ENCODE measurements around the gene MPND.
"Not testable (repeated sequence)": the region's sequence is repeated elsewhere in the genome, so short reads cannot be mapped to it uniquely, and the experiment has no call there.

Gene MPND

DNA sequence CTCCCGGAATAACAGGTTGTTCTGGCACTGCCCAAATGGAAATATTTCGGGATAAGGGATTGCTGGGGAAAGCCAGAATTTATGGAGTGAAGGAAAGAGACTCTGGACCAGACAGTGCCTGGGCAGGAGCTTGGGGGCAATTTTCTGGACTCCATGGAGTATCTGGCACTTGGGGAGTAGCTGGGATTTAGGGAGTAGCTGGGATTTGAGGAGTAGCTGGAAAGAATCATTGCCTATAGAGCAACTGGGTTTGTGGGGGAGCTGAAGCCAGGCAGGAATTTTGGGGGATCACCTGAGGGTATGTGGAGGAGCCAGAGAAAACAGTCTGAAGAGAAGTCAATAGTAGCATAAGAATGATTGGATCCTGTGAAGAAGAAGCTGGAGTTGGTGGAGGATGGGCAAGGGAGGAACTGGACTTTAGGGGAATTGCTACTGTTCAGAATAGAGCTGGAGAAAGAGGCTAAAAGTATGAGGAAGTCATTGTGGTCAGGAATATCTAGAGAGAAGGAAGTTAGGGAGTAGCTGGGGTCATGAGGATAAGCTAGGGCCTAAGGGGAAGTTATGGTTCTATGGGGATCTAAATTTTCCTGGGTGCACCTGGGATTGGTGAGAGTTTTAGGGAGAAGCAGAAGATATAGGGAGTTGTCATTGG lies 24.2 kb upstream of the MPND start:
- no peak for DNase-seq

DNA sequence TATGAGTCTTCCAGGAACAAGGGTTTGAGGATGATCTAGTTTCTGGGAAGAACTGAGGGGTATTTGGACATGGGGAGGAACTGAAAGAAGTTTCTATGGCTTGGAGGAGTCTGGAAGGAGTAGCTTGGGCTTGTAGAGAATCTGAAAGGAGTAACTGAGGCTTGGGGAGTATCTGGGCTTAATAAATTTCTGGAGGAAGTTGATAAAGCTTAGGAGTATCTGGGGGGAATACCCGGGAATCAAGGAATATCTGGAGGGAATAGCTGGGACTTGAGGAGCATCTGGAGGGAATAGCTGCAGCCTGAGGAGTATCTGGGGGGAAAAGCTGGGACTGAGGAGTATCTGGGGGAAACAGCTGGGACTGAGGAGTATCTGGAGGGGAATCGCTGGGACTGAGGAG lies 22.9 kb upstream of the MPND start:
- no peak for DNase-seq

DNA sequence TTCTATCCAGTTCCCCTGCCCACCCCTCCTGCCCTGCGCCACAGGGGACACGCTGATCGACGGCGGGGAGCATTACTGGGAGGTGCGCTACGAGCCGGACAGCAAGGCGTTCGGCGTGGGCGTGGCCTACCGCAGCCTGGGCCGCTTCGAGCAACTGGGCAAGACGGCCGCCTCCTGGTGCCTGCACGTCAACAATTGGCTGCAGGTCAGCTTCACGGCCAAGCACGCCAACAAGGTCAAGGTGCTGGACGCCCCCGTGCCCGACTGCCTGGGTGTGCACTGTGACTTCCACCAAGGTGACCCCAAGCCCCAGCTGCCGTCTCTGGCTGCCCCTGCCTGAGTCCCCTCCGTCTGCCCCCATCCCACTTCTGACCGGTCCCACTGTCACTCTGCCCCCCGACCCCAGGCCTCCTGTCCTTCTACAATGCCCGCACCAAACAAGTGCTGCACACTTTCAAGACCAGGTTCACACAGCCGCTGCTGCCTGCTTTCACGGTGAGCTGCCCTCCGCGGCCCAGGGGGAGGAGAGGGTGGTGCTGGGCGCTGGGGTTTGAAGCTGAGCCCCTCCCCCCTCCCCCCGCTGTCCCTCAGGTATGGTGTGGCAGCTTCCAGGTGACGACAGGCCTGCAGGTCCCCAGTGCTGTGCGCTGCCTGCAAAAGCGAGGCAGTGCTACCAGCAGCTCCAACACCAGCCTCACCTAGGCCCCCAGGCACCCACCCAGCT lies 20.3 kb upstream of the MPND start:
- DNase-seq: no peak

DNA sequence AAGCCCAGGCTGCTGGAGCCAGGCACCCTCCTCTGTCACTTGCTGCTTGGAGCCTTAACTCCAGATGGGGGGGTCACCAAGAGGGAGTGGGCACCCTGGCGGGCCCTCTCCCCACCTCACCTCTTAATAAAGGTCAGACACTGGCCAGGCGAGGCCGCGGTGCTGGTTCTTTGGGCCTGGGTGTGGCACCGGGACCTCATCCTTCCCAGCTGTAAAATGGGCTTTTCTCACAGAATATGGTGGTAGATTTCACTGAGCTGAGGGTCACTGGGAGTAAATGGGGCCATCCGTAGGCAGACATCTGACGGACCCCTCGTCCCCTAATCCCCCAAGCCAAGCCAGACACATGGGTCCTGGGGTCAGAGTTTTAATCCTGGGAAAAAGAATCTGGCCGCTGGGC lies 19.7 kb upstream of the MPND start:
- DNase-seq: no peak

DNA sequence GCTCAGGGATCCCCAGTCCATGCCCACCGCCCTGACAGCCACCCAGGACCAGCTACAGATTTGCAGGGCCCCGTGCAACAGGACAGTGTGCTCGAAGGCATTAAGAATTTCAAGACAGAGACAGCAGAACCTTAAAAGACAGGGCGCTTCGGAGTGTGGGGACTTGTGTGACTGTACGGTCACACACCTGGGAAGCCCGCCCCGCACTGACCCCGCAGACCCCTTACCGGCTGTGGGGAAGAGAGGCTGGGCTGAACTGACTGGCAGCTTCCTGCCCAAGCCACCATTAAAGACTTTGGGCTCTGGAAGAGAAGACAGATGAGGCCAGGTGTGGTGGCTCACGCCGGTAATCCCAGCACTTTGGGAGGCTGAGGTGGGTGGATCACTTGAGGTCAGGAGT lies 19.1 kb upstream of the MPND start:
- no peak for DNase-seq

DNA sequence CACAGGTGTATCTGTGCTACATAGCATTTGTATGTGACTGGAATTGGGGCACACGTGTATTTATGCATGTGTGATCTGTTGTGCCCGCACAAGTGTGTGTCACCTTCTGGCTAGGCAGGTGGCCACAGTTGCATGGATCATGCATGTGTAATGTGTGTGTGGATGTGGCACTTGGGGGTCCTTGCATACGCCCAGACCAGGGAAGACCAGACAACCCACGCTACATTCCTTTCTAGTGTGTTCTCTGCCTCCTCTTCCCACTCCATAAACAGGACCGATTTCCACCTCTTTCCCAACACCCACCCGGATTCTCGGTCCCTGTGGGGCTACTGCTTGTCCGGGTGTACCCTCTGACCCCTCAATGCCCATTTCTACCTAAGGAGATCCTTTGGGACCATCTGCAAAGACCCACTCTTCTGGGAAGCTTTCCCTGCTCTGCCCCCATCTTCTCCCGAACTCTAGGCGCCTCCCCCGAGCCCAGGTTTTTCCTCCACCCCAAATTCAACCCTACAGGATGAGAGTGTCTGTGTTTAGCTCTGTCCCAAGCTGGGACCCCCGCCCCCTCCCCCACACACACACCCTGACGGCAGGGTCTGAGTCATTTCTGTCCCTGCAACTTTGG lies 17.0 kb upstream of the MPND start:
- DNase-seq: no peak

DNA sequence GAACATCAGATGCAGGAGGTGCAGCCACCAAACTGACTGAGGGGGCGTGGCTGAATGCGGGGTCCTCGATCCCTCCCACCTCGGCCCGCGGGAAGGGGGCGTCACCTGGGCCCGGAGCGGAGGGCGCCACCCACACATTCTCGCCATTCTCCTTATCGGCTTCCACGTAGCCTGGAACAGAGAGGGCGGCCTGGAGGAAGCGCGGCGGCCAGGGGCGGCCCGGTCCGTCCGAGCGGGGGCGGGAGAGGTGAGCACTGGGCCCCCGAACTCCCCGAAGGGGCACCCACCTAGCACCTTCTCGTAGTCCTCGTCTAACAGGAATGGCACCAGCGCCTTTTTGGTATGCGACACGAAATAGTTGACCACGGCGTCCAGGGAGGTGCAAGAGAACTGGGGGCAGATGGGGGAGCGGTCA lies 16.5 kb upstream of the MPND start:
- peak in 1 of 58 donors; percentile 42 for DNase-seq

DNA sequence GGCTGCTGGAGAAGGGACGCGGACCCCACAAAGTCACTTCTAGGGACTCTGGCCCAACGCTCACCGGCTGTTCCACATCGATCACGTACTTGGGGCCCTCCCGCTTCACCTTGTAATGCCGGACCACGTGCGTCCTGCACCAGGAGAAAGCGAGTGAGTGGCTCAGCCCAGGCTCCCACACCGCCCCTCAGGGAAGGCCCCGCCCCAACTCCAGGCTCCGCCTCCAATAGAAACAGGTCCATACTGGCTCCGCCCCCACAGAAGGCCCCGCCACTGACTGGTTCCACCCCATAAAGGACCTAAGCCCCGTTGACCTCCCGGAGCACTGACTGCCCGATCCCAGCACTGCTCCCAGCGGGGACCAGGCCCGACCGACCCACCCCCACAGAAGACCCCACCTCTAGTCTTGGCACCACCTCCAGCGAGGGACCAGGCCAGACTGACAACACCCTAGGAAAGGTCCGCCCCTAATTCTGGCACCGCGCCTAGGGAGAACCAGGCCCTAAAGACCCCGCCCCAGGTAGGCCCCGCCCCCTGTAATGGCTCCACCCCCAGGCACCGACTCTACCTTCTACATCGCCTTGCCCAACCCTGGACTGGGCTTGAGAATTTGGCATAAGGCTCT lies 16.0 kb upstream of the MPND start:
- peak in 49 of 58 donors; percentile 10 to 87 (median 47) for DNase-seq

DNA sequence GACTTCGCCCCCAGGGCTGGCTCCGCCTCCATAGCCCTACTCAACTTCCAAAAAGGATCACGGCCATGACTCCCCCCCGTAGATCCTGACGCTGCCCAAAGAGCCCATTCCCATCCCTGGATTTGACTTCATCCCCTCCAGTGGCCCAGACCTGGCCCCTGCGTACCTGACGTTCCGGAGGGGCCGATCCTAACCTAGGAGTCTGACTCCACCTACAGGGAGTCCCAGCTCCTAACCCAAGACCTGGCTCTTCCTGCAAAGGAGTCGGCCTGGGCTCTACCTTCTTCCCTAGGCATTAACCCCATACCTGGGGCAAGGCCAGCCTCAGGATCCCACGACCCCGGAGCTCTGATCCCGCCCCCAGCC lies 15.5 kb upstream of the MPND start:
- DNase-seq: peak in 1 of 58 donors; percentile 61

DNA sequence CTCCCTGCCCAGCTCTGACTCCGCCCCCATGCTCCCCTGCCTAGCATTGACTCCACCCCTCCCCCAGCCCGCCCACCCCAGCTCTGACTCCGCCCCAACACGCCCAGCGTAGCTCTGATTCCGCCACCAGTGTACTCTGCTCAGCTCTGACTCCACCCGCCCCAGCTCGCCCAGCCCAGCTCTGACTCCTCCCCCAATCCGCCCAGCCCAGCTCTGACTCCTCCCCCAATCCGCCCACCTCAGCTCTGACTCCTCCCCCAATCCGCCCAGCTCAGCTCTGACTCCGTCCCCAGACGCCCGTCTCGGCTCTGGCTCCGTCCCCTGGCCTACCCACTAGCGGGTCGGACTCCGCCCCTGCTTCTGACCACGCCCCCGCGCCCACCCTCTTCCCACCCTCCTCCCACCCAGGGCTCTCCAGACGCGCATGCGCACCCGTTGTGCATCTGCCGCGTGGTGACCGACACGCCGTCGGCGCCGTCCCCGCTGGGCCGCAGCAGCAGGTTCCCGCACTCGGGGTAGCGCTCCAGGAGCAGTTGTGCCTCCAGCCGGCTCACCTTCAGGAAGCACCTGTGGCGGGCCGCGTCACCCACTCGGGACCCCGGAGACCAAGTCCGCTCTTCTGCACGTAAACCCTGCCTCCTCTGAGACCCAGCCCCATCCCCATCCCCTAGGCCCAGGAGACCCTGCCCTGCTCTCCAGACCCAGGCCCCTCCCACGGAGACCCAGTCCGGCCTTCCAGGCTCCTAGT lies 14.9 kb upstream of the MPND start:
- DNase-seq: peak; percentile 57 to 100 (median 96)

DNA sequence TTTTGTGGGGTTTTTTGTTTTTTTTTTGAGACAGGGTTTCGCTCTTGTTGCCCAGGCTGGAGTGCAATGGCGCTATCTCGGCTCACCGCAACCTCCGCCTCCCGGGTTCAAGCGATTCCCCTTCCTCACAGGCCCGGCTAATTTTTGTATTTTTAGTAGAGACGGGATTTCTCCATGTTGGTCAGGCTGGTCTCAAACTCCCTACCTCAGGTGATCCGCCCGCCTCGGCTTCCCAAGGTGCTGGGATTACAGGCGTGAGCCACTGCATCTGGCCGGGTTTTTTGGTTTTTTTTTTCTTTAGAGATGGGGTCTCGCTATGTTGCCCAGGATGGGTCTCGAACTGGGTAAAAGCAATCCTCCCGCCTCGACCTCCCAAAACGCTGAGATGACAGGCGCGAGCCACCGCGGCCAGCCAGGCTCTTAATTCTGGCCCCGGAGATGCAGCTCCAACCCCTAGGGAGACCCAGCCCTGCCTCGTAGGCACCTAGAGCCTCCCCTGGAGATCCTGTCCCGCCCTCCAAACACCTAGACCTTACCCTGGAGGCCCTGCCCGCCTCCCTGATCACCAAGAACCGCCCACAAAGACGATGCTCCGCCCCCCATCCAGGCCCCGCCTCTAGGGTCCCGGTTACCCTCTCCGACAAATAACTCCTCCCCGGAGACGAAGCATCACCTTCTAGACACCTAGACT lies 14.2 kb upstream of the MPND start:
- DNase-seq: not testable (repeated sequence)

DNA sequence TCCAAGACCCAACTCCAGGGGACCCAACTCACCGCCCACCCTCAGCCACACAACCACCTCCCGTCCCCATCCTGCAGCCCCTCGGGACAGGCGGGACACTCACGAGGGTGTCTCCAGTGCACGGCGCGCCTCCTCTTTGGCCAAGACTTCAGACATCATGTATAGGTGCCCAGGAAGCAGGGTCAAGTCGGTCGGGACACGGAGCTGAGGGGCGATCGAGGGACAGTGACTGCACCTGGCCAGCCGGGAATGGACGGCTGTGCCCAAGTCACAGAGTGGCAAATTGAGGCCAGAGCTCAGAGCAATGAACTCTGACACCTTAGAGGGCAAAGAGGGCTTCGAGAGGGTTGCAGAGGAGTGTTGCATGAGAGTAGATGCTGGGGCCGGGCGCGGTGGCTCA lies 13.5 kb upstream of the MPND start:
- DNase-seq: no peak

DNA sequence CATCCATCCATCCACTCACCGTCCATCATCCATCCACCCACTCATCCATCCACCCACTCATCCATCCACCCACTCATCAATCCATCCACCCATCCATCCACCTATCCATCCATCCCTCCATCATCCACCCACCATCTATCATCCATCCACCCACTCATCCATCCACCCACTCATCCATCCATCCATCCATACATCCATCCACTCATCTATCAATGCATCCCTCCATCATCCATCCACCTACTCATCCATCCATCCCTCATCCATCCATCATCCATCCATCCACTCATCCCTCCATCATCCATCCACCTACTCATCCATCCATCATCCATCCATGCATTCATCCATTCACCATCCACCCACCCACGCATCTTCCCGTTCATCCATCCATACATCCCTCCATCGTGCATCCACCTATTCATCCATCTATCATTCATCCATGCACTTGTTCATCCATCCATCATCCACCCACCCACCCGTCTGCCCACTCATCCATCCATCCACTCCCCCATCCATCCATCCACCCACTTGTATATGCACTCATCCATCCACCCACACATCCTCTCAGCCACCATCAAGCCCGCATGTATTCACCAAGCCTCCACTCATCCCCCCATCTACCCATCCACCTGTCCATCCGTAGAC lies 8.3 kb upstream of the MPND start:
- DNase-seq: no peak

DNA sequence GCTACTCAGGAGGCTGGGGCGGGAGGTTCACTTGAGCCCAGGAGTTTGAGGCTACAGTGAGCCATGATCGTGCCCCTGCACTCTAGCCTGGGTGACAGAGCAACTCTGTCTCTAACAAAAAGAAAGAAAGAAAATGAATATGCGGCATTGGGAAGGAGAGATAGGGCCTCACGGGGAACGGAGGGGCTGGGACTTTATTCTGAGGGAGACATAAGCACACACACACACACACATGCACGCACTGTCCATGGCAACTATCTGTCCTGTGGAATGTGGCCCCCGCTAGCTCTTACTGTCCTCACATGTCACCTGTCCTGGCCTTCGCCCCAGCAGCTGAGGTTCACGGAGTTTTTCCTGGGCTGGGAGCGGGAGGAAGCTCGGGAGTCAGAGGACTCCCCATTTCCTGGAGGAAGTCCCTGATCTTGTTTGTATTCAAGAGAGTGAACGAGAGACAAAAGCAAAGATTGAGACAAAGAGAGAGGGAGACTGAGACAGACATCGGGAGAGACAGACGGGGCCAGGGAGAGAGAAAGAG lies 5.4 kb upstream of the MPND start:
- no peak for DNase-seq

DNA sequence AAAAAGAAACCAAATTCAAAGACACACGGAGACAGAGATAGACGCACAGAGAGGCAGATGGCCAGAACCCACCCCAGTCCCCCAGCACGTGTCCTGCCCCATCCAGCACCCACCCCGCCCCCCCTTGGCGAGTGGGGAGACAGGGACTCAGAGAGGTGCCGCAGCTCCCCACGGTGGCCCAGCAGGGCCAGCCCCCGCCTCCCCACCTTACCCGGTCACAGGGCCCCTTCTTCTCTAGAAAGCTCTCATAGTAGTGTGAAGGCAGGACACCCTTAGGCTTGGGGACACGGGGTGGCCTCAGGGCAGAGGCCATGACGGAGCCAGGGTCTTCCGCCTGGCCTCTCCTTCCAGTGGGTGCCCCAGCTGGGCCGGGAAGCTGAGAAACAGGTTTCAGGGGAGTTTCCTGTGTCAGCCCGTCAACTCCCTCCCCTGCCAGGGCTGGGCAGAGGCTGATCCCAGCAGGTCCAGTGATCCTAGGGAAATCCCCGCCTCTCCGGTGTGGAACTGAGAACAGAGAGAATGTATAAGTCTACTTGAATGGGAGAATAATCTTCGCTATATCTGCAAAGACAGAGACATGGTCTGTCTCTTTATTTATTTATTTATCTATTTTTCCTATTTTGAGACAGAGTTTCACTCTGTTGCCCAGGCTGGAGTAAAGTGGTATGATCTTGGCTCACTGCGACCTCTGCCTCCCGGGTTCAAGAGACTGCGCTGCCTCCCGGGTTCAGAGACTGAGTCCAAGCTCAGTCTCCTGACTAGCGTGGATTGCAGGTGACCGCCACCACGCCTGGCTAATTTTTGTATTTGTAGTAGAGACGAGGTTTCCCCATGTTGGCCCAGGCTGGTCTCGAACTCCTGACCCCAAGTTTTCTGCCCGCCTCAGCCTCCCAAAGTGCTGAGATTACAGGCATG lies 4.7 kb upstream of the MPND start, which contains the start of gene STAP2:
TSS of gene STAP2 (minus strand) at position 387 of the 915 bp plus-strand sequence. CDS start at position 313, 74 bp downstream.
- DNase-seq: no peak

DNA sequence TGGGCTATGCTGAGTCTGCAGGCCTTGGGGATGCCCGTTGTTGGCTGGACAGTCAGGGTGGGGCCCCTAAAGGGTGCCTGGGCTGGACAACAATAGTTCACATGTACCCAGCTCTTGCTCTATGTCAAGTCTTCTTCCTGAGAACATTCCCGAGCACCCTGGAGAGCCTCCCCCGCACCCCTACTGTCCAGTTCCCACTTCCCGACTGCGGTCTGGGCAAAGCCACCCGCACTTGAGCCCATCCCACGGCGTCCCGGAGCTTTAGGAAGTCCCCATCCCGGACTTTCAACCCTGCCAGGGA lies 1.1 kb upstream of the MPND start:
- DNase-seq: peak in 1 of 58 donors; percentile 74

DNA sequence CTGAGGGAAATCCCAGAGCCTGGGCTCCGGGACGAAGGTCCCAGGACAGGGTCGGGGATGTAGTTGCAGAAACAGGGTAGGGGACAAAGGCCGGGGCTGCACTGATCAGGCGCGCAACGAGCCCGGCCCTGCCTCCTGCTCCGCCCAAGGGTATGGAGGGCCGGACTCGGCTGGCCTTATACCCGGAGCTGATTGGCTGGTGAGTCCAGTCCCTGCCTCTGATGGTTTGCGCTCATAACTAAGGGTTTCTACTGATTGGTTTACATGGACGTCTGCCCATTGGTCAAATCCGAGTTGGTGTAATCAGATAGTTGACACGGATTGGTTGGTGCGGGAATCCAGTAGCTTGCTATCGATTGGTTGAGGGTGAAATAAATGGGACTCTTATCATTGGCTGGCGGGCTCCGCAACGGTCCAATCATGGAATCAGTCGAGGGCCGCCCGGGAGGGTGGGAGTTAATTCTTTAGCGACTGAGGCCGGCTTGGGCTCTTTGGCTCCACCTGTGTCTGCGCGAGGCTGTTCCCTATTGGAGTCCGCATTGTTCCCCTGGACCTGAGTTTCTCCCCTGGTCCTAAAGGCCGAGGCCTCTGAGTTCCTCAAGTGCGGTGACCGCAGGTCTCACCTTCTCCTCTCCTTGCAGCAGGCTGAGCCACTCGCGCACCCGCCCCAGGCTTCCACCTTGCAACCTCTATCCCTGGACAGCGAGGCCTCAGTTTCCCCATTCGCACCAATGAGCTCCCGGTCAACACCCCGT lies 570 bp upstream of the MPND start:
- DNase-seq: peak; percentile 79 to 100 (median 98)

DNA sequence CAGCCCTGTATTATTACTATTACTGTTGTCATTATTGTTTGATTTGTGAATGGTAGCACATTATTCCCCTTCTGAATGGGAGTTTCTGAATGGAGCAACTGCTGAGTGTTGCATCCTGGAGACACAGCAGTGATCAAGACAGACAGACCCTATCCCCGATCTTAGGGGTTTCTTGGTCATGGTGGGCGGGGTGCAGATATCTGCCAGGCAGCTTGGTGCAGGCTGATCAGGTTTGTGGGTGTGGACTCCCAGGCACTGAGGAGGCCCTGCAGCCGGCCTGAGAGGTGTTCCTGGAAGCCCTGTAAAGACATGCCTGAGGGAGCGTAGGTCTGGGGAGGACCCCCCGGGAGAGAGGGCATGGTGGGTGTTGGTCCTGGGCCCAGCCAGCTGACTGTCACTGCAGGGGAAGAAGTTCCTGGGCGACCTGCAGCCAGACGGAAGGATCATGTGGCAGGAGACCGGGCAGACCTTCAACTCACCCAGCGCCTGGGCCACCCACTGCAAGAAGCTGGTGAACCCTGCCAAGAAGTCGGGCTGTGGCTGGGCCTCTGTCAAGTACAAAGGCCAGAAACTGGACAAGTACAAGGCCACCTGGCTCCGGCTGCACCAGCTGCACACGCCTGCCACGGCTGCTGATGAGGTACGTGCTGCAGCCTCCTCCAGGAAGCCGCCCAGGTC lies 2.1 kb downstream of the MPND start:
- DNase-seq: no peak
